ENCODE data around the gene ACHE.
A peak's percentile ranks its signal among the peaks of the same experiment; 100 is the strongest.

Gene ACHE

GRCh38 chr7:100884736-100885439 is 10.8 kb downstream of the ACHE start:
- DNase-seq = no peak

GRCh38 chr7:100882785-100883526 is 12.7 kb downstream of the ACHE start:
- no peak for DNase-seq

DNA sequence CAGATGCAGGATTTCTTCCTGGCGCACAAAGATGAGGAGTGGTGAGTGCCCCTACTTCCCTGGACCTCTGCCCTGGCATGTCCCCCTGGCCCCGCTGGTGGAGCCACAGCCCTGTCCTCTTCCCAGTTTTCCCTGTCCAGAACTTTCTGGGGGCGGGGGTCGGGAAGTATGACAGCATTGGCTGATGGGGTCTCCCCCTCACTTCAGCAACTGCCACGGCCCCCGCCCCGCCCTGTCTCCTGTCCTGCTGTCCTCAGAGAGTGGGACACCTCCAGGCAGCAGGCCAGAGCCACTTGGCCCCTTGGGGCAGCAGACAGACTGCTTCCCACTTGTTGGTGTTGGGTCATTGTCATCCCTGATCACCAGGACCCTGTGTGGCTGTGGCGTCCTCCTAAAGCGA is 13.5 kb downstream of the ACHE start:
- DNase-seq = no peak

DNA sequence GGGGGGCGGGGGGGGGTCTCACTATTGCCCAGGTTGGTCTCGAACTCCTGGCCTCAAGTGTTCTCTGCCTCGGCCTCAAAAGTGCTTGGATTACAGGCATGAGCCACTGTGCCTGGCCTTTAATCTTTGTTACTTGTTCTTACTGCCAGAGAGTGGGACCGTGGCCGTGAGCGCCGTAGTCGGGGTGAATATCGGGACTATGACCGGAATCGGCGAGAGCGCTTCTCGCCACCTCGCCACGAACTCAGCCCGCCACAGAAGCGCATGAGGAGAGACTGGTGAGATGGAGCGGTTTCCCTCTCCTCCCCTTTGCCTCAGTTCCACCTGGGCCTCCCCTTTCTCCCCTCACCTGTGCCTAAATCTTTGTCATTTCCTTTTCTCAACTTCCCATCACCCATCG is 14.6 kb downstream of the ACHE start:
- no peak for DNase-seq

DNA sequence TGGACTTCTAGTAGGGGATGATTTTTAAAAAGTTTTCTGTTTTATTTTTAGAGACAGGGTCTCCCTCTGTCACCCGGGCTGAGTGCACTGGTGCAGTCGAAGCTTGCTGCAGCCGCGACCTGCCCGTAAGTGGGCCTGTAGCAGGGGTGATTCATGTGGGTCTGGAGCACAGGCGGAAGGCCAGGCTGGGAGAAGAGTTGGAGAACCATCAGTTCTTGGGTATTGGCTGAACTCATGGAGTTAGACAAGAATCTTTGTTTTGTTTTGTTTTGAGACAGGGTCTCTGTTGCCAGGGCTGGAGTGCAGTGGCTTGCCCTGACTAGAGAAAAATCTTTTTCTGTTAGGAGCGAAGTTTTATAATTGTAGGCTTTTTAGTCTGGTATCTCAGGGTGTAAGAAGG is 15.0 kb downstream of the ACHE start:
- DNase-seq = no peak

DNA sequence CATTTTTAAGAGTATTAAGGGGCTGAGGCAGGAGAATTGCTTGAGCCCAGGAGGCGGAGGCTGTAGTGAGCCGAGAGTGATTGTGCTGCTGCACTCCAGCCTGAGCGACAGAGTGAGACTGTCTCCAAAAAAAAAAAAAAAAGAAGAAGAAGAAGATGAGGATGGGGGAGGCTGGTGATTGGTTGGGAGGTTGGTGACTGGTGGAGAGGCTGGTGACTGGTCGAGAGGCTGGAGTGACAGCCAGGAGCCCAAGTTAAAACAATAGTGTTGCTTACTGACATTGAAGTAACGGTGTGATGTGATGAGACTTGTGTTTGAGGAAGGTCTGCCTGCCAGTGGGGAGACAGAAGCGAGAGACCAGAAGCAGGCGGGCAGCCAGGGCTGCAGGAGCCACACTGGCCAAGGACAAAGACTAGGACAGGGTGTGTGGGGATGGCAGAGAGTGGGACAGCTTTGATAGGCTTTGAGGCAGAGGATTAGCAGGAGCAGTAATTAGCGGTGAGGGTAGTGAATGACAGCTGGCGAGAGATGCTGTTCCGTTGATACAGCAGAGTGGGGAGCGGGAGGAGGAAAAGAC is 15.9 kb downstream of the ACHE start:
- DNase-seq = no peak

DNA sequence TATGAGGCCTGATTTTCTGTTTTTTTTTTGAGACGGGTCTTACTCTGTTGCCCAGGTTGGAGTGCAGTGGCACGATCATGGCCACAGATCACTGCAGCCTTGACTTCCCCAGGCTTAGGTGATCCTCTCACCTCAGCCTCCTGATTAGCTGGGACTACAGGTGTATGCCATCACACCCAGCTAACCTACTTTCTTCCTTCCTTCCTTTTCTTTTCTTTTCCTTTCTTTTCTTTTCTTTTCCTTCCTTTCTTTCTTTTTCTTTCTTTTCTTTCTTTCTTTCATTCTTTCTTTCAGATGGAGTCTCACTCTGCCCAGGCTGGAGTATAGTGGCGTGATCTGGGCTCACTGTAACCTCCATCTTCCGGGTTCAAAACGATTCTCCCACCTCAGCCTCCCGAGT is 17.0 kb downstream of the ACHE start:
- no peak for DNase-seq

GRCh38 chr7:100878013-100878412 is 17.7 kb downstream of the ACHE start:
- no peak for DNase-seq

DNA sequence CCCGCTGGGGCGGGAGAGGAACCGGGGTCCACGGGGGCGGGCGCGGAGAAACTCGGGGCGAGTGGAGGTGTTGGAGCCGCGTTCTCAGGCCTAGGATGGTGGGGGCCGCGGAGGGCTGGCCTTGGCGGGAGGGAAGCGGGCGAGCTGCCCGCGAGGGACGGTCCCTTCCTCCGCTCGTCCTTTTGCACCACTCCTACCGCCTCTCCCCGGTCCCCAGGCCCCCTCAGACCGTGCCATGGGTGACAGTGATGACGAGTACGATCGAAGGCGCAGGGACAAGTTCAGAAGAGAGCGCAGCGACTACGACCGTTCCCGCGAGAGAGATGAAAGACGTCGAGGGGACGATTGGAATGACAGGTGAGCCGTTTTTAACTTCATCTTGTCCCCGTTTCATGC is 20.3 kb downstream of the ACHE start:
- no peak for DNase-seq

GRCh38 chr7:100874577-100875355 is 20.9 kb downstream of the ACHE start, which contains the start of gene SRRT:
TSS of gene SRRT (plus strand) at chr7:100875103. CDS start at chr7:100875591, 488 bp downstream.
- DNase-seq = peak; percentile 88

DNA sequence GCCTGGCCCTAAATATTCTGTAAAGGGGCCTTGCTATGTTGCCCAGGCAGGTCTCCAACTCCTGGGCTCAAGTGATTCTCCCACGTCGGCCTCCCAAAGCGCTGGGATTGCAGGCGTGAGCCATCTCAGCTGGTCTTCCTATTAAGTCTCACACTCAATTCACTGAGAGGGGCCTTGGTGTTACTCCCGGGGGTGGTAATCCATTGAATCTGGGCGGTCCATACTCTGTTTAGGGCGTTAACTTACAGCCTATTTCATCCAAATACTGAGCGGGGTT is 21.4 kb downstream of the ACHE start:
- DNase-seq = no peak

- DNase-seq = no peak
Observed at GRCh38 chr7:100873599-100874299, 21.9 kb downstream of the ACHE start.

GRCh38 chr7:100867776-100868485 is 27.8 kb downstream of the ACHE start:
- no peak for DNase-seq

DNA sequence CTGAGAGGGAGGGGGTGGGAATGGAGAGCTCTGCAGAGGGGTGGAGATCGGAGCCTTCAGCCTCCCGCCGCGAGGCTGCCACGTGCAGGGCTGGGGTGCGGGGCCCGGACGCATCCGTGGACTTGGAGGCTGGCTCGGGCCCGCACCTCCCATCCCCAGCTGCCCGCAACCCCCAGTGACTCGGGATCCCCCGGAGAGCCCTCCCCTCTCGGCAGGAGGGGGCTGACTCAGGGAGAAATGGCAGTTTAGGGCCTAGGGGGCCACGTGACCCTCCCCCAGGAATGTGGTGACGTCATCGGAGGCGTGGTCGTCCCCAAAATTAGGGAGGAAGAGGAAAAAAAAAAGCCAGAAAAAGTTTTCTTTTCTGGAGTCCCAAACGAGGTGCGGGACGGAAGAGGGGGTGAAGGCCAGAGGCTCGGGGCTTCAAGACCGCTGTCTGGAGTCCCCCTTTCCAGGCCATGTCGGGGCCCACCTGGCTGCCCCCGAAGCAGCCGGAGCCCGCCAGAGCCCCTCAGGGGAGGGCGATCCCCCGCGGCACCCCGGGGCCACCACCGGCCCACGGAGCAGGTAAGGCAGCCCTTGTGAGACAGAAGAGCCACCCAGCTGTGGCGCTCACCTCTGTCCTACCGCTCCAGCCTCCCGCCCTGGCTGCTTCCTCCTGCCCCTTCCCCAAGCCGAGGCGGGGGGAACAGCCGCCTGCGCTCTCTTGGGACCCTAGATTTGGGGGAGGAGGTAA is 28.5 kb downstream of the ACHE start, which contains the start of gene TRIP6:
Gene TRIP6, plus strand, starts transcription at position 348 of the 736 bp plus-strand sequence. Its CDS starts 111 bp downstream, at position 459.
- DNase-seq = no peak

DNA sequence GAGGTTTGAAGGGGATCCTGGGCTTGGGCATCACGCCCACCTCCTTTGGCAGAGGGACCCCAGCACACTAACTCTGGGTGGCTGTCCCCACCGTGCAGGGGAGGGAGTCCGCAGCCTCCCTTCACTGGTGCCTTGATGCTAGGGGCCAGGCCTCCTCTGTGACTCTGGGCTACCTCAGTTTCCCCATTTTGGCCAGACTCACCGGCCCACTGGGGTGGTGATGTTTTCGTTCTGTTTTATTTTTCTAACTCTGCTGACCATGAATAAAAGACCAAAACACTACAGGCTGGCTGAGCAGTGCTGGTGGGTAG is 29.0 kb downstream of the ACHE start:
- no peak for DNase-seq

- no peak for DNase-seq
Observed at GRCh38 chr7:100865938-100866728, 29.6 kb downstream of the ACHE start.

DNA sequence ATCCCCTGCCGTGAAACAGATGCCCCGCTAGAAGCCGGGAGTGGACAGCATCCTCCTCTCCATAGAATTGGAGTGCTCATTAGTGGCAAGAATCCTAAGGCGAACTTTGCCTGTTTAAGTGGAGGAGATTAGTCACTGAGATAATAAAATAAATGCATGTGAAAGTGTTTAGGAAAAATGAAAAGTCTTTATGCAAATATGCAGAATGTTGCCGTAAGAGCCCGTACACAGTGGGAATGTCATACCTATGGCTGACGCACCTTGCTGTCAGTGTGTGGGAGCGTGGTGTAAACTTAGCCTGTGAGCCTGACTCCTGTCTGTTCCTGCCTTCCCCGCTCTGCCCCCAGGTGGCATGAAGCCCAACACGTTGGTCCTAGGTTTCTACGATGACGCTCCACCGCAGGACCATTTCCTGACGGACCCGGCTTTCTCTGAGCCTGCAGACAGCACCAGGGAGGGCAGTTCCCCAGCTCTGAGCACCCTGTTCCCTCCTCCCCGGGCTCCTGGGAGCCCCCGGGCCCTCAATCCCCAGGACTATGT is 30.2 kb downstream of the ACHE start:
- no peak for DNase-seq

GRCh38 chr7:100864263-100864845 is 31.3 kb downstream of the ACHE start:
- DNase-seq = no peak

- DNase-seq = no peak
Observed at GRCh38 chr7:100863406-100863950, 32.2 kb downstream of the ACHE start.

DNA sequence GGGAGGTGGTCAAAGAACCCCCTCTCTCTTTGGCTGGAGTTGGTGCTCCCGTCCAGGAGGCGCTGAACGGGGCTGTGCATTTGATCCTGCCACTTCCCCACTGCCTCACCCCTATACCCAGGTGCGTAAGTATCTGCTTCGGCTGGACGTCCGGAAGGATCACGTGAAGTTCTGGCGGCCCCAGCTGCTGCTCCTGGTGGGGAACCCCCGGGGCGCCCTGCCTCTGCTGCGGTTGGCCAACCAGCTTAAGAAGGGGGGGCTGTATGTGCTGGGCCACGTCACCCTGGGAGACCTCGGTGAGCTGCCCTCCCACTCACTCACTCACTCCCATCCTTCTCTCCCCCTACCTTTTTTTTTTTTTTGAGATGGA is 34.1 kb downstream of the ACHE start:
- DNase-seq = no peak

Measured in activated gamma-delta T cell (primary cell).